A673 (cell line): ENCODE results near the gene GSG1L.

Source experiments
- EZH2 ChIP-seq: fragments of 200-600 bp; sonication (generic); IDR thresholded peaks from 2 replicates; pipeline ENCODE4 v1.6.1; 2017; ENCODE audit warnings: borderline replicate concordance, low read depth, mild to moderate bottlenecking, mixed read lengths, antibody characterized with exemption, low read length; ENCODE audit not compliant: poor library complexity, severe bottlenecking
- TF ChIP-seq, protein P1 (sequence below): fragments of 300-800, 200-600 bp; sonication (generic); conservative IDR thresholded peaks from 2 replicates; pipeline ENCODE4 v1.5.1; 2017; ENCODE audit warnings: low read depth, mild to moderate bottlenecking, antibody characterized with exemption, low read length, moderate library complexity, mixed read lengths

DNA sequence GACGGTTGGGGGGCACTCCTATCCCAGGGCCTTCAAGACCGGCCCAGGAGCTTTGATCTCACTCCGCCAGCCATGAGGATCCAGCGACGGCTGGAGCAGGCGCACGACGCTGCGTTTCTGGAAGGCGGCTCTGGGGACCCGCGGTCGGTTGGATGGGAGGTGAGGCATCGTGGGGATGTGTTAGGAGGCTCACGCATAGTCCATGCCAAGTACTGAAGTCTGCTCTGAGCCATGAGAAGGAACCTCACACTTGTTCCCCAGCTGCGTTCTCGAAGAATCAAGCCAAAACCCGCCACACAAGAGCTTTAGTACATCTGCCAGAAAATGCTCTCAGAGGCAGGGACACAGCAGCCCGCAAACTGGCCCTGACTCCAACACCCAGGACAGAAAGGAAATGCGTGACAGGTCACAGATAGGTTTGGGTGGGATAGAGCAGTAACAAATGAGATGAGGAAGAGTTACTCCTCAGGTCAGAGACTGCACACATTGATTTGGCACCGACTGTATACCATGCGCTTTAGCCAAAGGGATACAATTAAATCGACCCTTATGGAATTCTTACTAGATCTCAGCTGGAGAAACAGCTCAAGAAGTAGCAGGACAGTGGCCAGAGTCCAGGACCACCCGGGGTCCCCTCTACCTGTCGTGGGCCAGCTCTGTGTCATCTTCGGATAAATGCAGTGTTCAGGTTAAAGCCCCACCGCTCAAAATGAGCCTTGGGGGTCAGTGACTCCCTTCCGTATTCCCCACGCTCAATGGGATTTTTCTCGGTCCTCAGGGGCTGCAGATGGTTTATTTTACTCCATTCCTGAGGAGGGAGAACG lies 6.7 kb upstream of the GSG1L start:
- TF ChIP-seq, protein P1, sequence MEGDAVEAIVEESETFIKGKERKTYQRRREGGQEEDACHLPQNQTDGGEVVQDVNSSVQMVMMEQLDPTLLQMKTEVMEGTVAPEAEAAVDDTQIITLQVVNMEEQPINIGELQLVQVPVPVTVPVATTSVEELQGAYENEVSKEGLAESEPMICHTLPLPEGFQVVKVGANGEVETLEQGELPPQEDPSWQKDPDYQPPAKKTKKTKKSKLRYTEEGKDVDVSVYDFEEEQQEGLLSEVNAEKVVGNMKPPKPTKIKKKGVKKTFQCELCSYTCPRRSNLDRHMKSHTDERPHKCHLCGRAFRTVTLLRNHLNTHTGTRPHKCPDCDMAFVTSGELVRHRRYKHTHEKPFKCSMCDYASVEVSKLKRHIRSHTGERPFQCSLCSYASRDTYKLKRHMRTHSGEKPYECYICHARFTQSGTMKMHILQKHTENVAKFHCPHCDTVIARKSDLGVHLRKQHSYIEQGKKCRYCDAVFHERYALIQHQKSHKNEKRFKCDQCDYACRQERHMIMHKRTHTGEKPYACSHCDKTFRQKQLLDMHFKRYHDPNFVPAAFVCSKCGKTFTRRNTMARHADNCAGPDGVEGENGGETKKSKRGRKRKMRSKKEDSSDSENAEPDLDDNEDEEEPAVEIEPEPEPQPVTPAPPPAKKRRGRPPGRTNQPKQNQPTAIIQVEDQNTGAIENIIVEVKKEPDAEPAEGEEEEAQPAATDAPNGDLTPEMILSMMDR: no peak
- no peak for TF ChIP-seq EZH2
